C4-2B (cell line): ENCODE data around the gene OGDHL.

ENCODE experiments used
- H3K27ac ChIP-seq: fragments of 450-650 bp; 2 replicates; pipeline ENCODE4 v1.5.1; 2017
- CTCF ChIP-seq: fragments of 450-650 bp; conservative IDR thresholded peaks from 2 replicates; pipeline ENCODE4 v1.5.1; 2017; ENCODE audit warnings: mild to moderate bottlenecking
- ZFX ChIP-seq: fragments of 450-650 bp; IDR thresholded peaks from 2 replicates; pipeline ENCODE4 v1.6.1; 2017

The OGDHL gene

GRCh38 chr10:49761789-49762565 is at the start of gene OGDHL:
TSS of gene OGDHL (minus strand) at chr10:49762323. CDS start at chr10:49758592, 3,731 bp downstream.
- no peak for TF ChIP-seq ZFX
- TF ChIP-seq CTCF = no peak
- peak within 1 kb of the TSS; percentile 54 for H3K27ac ChIP-seq

GRCh38 chr10:49803988-49804387 is 41.9 kb upstream of the OGDHL start:
- H3K27ac ChIP-seq = no peak overlapping the region
- TF ChIP-seq ZFX (no peak), CTCF (no peak)

- TF ChIP-seq CTCF (no peak), ZFX (no peak)
- no peak overlapping the region for H3K27ac ChIP-seq
Observed at GRCh38 chr10:49798275-49798674, 36.2 kb upstream of the OGDHL start.

GRCh38 chr10:49791100-49791499 is 29.0 kb upstream of the OGDHL start:
- TF ChIP-seq ZFX = no peak
- TF ChIP-seq CTCF = no peak
- no peak overlapping the region for H3K27ac ChIP-seq

- TF ChIP-seq CTCF (no peak), ZFX (no peak)
- no peak overlapping the region for H3K27ac ChIP-seq
Observed at GRCh38 chr10:49784681-49785080, 22.6 kb upstream of the OGDHL start.

- no peak for TF ChIP-seq ZFX
- no peak for TF ChIP-seq CTCF
Observed at GRCh38 chr10:49783645-49784044, 21.5 kb upstream of the OGDHL start.

GRCh38 chr10:49781247-49781646 is 19.1 kb upstream of the OGDHL start:
- no peak overlapping the region for H3K27ac ChIP-seq
- TF ChIP-seq ZFX = no peak
- TF ChIP-seq CTCF = no peak

More at GRCh38 chr10:49783645-49784044, 21.5 kb upstream of the OGDHL start:
- no peak overlapping the region for H3K27ac ChIP-seq
